Hepatocyte (in vitro differentiated cells): ENCODE data around the gene TCF4. TPM values are rescaled to one million over a fixed set of nuclear protein-coding genes. Genes with fewer than 3 reads are reported as not detected.
A peak's percentile ranks its signal among the peaks of the same experiment; 100 is the strongest.

Source experiments
- DNase-seq: peaks from one replicate; pipeline ENCODE4 v3.0.0-alpha.2; 2016; ENCODE audit warnings: low spot score
- H2AFZ ChIP-seq: fragments of 200-600 bp; sonication (generic); 2 replicates; pipeline ENCODE4 v1.6.0; 2016; ENCODE audit warnings: antibody characterized with exemption, mild to moderate bottlenecking
- H3K27ac ChIP-seq: fragments of 200-600 bp; sonication (generic); 2 replicates; pipeline ENCODE4 v1.5.1; 2016; ENCODE audit warnings: mild to moderate bottlenecking
- H3K27me3 ChIP-seq: fragments of 200-600 bp; sonication (generic); 2 replicates; pipeline ENCODE4 v1.6.1; 2016
- H3K36me3 ChIP-seq: fragments of 200-600 bp; sonication (generic); replicated peaks from 2 replicates; pipeline ENCODE4 v1.5.1; 2016; ENCODE audit warnings: low read depth; ENCODE audit not compliant: insufficient read depth
- H3K4me1 ChIP-seq: fragments of 200-600 bp; sonication (generic); 2 replicates; pipeline ENCODE4 v1.5.1; 2016; ENCODE audit warnings: mild to moderate bottlenecking, moderate library complexity; ENCODE audit not compliant: insufficient read depth
- H3K4me2 ChIP-seq: fragments of 200-600 bp; sonication (generic); 2 replicates; pipeline ENCODE4 v1.6.0; 2016
- H3K4me3 ChIP-seq: fragments of 200-600 bp; sonication (generic); 2 replicates; pipeline ENCODE4 v1.5.1; 2016; ENCODE audit warnings: mild to moderate bottlenecking
- H3K79me2 ChIP-seq: fragments of 200-600 bp; sonication (generic); 2 replicates; pipeline ENCODE4 v1.6.0; 2017; ENCODE audit warnings: mild to moderate bottlenecking
- H3K9me2 ChIP-seq: fragments of 200-600 bp; sonication (generic); replicated peaks from 2 replicates; pipeline ENCODE4 v1.6.0; 2017; ENCODE audit warnings: mild to moderate bottlenecking; ENCODE audit not compliant: insufficient read depth
- H3K9me3 ChIP-seq: fragments of 200-600 bp; sonication (generic); 2 replicates; pipeline ENCODE4 v1.5.1; 2016; ENCODE audit warnings: low read depth, mild to moderate bottlenecking
- H4K20me1 ChIP-seq: fragments of 200-600 bp; sonication (generic); 2 replicates; pipeline ENCODE4 v1.6.0; 2016; ENCODE audit warnings: mild to moderate bottlenecking; ENCODE audit not compliant: insufficient read depth, poor library complexity, severe bottlenecking
- EZH2 ChIP-seq: fragments of 200-600 bp; sonication (generic); IDR thresholded peaks from 2 replicates; pipeline ENCODE4 v1.6.1; 2016; ENCODE audit warnings: antibody characterized with exemption, mild to moderate bottlenecking, borderline replicate concordance
- EZH2phosphoT487 ChIP-seq: fragments of 200-600 bp; sonication (generic); IDR thresholded peaks from one replicate; pipeline ENCODE4 v1.6.1; 2018; ENCODE audit warnings: antibody characterized with exemption, mild to moderate bottlenecking, low read depth, moderate library complexity; ENCODE audit not compliant: unreplicated experiment, severe bottlenecking
- WGBS: methylation state at CpG from one replicate; pipeline ENCODE4 v1.1.6; 2016; ENCODE audit warnings: low lambda C conversion rate; ENCODE audit errors: missing lambda C conversion rate; 5-methylcytosine and 5-hydroxymethylcytosine counted together
- polyA plus RNA-seq: library from polyadenylated mRNA; unstranded; fragments of >200 nt; fragmentation: Nextera tagmentation; extraction: Ambion mirVana; gene quantifications from 2 replicates; pipeline ENCODE4 v1.2.1, GENCODE V29; 2016
- total RNA-seq: library from RNA; depleted of rRNA; stranded (reverse); fragments of >200 nt; gene quantifications from 2 replicates; pipeline ENCODE4 v1.2.3, GENCODE V29; 2014
- TF ChIP-seq, protein P1 (sequence below): fragments of 200-600 bp; sonication (generic); IDR thresholded peaks from 2 replicates; pipeline ENCODE4 v1.5.1; 2016; ENCODE audit warnings: antibody characterized with exemption, mild to moderate bottlenecking; ENCODE audit not compliant: poor library complexity

TCF4 gene
- total and polyA plus RNA-seq, 2 experiments from 2014 or later, result 40.5 to 65.2 TPM

DNA sequence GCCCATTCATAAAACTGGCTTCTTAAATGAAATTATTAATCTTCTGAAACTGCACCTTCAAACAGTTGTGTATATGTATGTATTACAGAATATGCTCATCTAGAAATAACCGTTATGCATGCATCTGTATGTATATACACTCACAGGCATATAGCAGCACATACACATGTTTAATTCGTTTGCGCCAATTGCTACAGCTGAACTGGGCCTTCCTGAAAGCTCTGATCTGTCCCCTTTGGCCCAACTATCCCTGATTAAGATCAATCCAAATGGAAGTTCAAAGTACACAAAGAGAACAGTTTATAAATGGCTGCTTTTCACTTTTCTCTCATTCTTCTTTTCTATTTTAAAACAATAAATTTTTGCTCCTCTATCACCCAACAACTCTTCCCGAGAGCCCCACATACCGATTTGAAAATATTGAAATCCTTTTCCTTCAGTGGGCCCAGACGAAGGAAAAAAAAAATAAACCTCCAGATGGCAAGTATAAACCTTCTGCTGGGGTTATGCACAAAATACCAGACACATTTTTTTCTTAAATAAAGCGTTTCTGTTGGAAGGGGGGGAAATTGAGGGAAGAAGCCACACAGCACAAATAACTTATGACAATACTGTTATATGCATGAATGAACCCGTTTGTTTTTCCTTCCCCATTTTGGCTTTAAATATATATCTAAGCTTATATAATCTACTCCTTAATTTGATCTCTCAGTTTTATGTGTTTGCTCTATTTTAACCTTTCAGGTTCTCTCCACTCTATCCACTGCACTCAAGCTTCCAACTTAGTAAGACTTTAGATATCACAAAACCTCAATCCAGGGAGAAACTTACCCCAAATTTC, 267.3 kb downstream of the TCF4 start:
- no peak overlapping the region for H2AFZ ChIP-seq
- WGBS, result 50% methylated on average over 8 of the region's 8 CpGs

DNA sequence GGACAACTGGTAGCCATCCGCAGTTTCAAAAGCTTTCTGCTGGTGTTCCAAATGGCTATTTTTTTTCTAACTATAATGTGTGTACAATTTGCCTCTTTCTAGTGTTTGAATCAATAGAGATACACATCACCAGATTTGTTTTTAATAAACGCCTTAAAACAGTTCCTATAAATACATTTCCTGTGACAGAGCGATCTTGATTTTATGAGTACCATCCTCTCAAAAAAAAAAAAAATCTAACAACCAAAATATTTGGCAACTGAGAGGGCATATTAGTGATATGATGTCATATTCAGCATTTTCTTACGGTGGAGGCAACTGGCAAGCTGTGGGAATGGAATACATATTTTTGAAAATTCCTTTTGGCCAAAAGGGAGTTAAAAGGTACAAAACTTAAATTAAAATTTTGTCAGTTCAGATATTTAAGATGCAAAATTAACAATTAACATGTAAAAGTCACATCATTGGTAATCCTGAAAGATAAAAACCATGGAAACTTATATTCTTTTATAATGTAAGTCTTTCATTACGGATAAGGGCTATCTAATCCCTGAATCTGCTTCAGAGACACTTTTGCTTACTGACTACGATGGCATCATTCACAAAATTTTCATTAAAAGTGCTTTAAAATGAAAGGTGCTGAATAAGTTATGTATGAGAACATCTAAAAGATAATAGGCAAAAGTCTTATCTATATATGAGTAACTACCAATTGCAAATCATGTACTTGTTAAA, 268.4 kb downstream of the TCF4 start:
- no peak for TF ChIP-seq EZH2phosphoT487
- TF ChIP-seq EZH2, result no peak
- TF ChIP-seq, protein P1, sequence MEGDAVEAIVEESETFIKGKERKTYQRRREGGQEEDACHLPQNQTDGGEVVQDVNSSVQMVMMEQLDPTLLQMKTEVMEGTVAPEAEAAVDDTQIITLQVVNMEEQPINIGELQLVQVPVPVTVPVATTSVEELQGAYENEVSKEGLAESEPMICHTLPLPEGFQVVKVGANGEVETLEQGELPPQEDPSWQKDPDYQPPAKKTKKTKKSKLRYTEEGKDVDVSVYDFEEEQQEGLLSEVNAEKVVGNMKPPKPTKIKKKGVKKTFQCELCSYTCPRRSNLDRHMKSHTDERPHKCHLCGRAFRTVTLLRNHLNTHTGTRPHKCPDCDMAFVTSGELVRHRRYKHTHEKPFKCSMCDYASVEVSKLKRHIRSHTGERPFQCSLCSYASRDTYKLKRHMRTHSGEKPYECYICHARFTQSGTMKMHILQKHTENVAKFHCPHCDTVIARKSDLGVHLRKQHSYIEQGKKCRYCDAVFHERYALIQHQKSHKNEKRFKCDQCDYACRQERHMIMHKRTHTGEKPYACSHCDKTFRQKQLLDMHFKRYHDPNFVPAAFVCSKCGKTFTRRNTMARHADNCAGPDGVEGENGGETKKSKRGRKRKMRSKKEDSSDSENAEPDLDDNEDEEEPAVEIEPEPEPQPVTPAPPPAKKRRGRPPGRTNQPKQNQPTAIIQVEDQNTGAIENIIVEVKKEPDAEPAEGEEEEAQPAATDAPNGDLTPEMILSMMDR, result no peak
- Histone ChIP-seq H3K4me2 (peak overlapping the region; percentile 93), H3K27me3 (no peaks in the 10 kb centered on the region), H2AFZ (no peak overlapping the region), H3K36me3 (no peaks in the 10 kb centered on the region), H4K20me1 (peaks cover 4% of the 10 kb centered on the region), H3K27ac (peak overlapping the region; percentile 96), H3K9me3 (no peaks in the 10 kb centered on the region), H3K9me2 (no peaks in the 10 kb centered on the region), H3K79me2 (peaks cover 60% of the 10 kb centered on the region), H3K4me1 (peaks cover 16% of the 10 kb centered on the region), H3K4me3 (peak overlapping the region; percentile 46)
- DNase-seq, result no peak
- 53% methylated on average over 6 of the region's 6 CpGs for WGBS

More for the DNA sequence above, 267.3 kb downstream of the TCF4 start:
- H3K4me2 ChIP-seq, result peak overlapping the region; percentile 93
- no peaks in the 10 kb centered on the region for H3K9me3 ChIP-seq
- TF ChIP-seq, protein P1, result no peak
- TF ChIP-seq EZH2, result no peak
- TF ChIP-seq EZH2phosphoT487, result no peak
- no peak for DNase-seq
- peaks cover 50% of the 10 kb centered on the region for H3K79me2 ChIP-seq
- peak overlapping the region; percentile 96 for H3K27ac ChIP-seq
- no peaks in the 10 kb centered on the region for H3K9me2 ChIP-seq
- no peaks in the 10 kb centered on the region for H3K36me3 ChIP-seq
- H4K20me1 ChIP-seq, result peaks cover 4% of the 10 kb centered on the region
- peaks cover 16% of the 10 kb centered on the region for H3K4me1 ChIP-seq
- no peaks in the 10 kb centered on the region for H3K27me3 ChIP-seq
- peak overlapping the region; percentile 46 for H3K4me3 ChIP-seq

DNA sequence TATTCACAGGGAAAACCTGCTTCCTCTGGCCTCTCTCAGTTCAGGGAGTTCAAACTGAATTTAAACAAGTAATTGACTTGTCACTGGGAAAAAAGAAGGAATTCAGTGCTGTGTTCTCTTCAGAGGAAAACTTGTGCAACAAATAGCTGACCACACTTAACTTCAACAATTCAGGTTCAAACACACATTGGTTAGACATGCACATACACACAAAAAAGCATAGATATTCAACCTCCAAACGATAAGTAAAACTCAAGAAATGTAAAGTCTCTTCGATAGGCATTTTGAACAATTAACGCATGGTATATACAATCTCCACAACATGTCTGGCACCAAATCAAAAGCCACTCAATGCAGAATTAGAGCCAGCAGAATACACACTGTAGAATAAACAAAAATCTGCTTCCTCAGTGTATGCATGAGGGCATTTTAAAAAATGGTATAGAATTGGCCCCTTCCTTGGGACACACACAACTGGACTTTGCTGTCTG, 269.0 kb downstream of the TCF4 start:
- no peak for DNase-seq
- H3K79me2 ChIP-seq, result peaks cover 66% of the 10 kb centered on the region
- no peak overlapping the region for H3K4me3 ChIP-seq
- peaks cover 4% of the 10 kb centered on the region for H4K20me1 ChIP-seq
- H3K36me3 ChIP-seq, result no peaks in the 10 kb centered on the region
- no peaks in the 10 kb centered on the region for H3K9me3 ChIP-seq
- peaks cover 16% of the 10 kb centered on the region for H3K4me1 ChIP-seq
- H3K9me2 ChIP-seq, result no peaks in the 10 kb centered on the region
- TF ChIP-seq EZH2phosphoT487 (no peak), EZH2 (no peak)
- TF ChIP-seq, protein P1, result no peak
- H3K27me3 ChIP-seq, result no peaks in the 10 kb centered on the region
- no peak overlapping the region for H2AFZ ChIP-seq
- H3K4me2 ChIP-seq, result peak overlapping the region; percentile 93
- WGBS, result 52% methylated on average over 3 of the region's 3 CpGs
- peak overlapping the region; percentile 96 for H3K27ac ChIP-seq
